SK-N-SH (cell line): ENCODE measurements around the gene PCDHGA12. TPM values are rescaled to one million over a fixed set of nuclear protein-coding genes. Genes with fewer than 3 reads are reported as not detected.
"Not testable (repeated sequence)": the region's sequence is repeated elsewhere in the genome, so short reads cannot be mapped to it uniquely, and the experiment has no call there.

Source experiments
- CTCF ChIA-PET: fragments of 300-600, 350-600 bp; formaldehyde crosslinking; extraction: SDS; loops from one replicate; lab custom pipeline; 2021; lab: Yijun Ruan, JAX
- POLR2A ChIA-PET: fragments of 350-600 bp; sonication (Branson Sonifier 250); formaldehyde crosslinking; extraction: SDS; loops from one replicate; lab custom pipeline; 2020; ENCODE audit warnings: antibody characterized with exemption, inconsistent platforms; lab: Yijun Ruan, JAX
- DNase-seq: peaks from one replicate; pipeline ENCODE4 v3.0.0; 2012
- H2AFZ ChIP-seq: fragments of 200-600 bp; sonication (generic); 2 replicates; pipeline ENCODE4 v1.8.1; 2016; ENCODE audit warnings: antibody characterized with exemption, mild to moderate bottlenecking, low read depth
- H3F3A ChIP-seq: fragments of 200-600 bp; sonication (generic); replicated peaks from 2 replicates; pipeline ENCODE3; 2016; ENCODE audit warnings: antibody characterized with exemption, mild to moderate bottlenecking; ENCODE audit not compliant: insufficient read depth
- H3K27ac ChIP-seq, 2 experiments: fragments of 200-500 bp in 1 of 2; fragments of 200-600 bp in 1 of 2; sonication (Bioruptor generic) in 1 of 2; sonication (generic), shearing (Covaris generic) in 1 of 2; 2 replicates each; pipeline versions ENCODE4 v1.5.1 to v1.6.1; 2014 to 2016; ENCODE audit warnings: low read depth in 2 of 2, inconsistent platforms in 1 of 2, low read length in 1 of 2, mild to moderate bottlenecking in 1 of 2, mixed read lengths in 1 of 2
- H3K27me3 ChIP-seq: fragments of 200-600 bp; sonication (generic), shearing (Covaris generic); 2 replicates; pipeline ENCODE4 v1.6.1; 2016; ENCODE audit warnings: mixed run types; ENCODE audit not compliant: insufficient read depth
- H3K36me3 ChIP-seq, 2 experiments: fragments of 200-500 bp in 1 of 2; fragments of 200-600 bp in 1 of 2; sonication (Bioruptor generic) in 1 of 2; sonication (generic) in 1 of 2; replicated peaks in 1 of 2; 2 replicates each; pipeline versions ENCODE3 to v1.5.1; 2014 to 2016; ENCODE audit warnings: low read length in 1 of 2, mild to moderate bottlenecking in 1 of 2; ENCODE audit not compliant: insufficient read depth in 2 of 2, control insufficient read depth in 1 of 2
- H3K4me1 ChIP-seq, 2 experiments: fragments of 200-500 bp in 1 of 2; fragments of 200-600 bp in 1 of 2; sonication (Bioruptor generic) in 1 of 2; sonication (generic), shearing (Covaris generic) in 1 of 2; 2 replicates each; pipeline versions ENCODE4 v1.5.1 to v1.6.1; 2014 to 2016; ENCODE audit warnings: low read depth in 1 of 2, low read length in 1 of 2, mixed run types in 1 of 2; ENCODE audit not compliant: insufficient read depth in 2 of 2, control insufficient read depth in 1 of 2
- H3K4me2 ChIP-seq: fragments of 200-600 bp; sonication (generic), shearing (Covaris generic); 2 replicates; pipeline ENCODE4 v1.6.1; 2017; ENCODE audit warnings: mixed run types
- H3K4me3 ChIP-seq, 2 experiments: fragments of 200-500 bp in 1 of 2; fragments of 200-600 bp in 1 of 2; sonication (Bioruptor generic) in 1 of 2; sonication (generic), shearing (Covaris generic) in 1 of 2; 2 replicates each; pipeline versions ENCODE4 v1.5.1 to v1.8.1; 2014 to 2016; ENCODE audit warnings: low read depth in 2 of 2, inconsistent platforms in 1 of 2, low read length in 1 of 2, mild to moderate bottlenecking in 1 of 2, mixed read lengths in 1 of 2, moderate library complexity in 1 of 2
- H3K79me2 ChIP-seq: fragments of 200-600 bp; sonication (generic); 2 replicates; pipeline ENCODE4 v1.8.1; 2017; ENCODE audit warnings: mild to moderate bottlenecking; ENCODE audit not compliant: insufficient read depth
- H3K9ac ChIP-seq: fragments of 200-600 bp; sonication (generic); 2 replicates; pipeline ENCODE4 v1.6.1; 2017; ENCODE audit warnings: mixed run types
- H3K9me2 ChIP-seq: fragments of 200-600 bp; sonication (generic); 2 replicates; pipeline ENCODE4 v1.6.1; 2017; ENCODE audit warnings: mixed run types
- H3K9me3 ChIP-seq: fragments of 200-600 bp; sonication (generic); 2 replicates; pipeline ENCODE4 v1.6.1; 2017; ENCODE audit warnings: mixed run types, mild to moderate bottlenecking, moderate library complexity
- H4K20me1 ChIP-seq: fragments of 200-600 bp; sonication (generic); 2 replicates; pipeline ENCODE4 v1.6.1; 2017; ENCODE audit warnings: mild to moderate bottlenecking, mixed run types; ENCODE audit not compliant: insufficient read depth
- MXI1 ChIP-seq: IDR thresholded peaks from 2 replicates; pipeline ENCODE4 v1.6.1; 2012; ENCODE audit warnings: mild to moderate bottlenecking, low read depth, low read length, improper control_type of control experiment
- NFIC ChIP-seq: IDR thresholded peaks from 2 replicates; pipeline ENCODE4 v1.4.0; 2012; ENCODE audit warnings: borderline replicate concordance
- NRF1 ChIP-seq: IDR thresholded peaks from 2 replicates; pipeline ENCODE4 v1.6.1; 2012; ENCODE audit warnings: low read depth, mild to moderate bottlenecking, low read length
- POLR2AphosphoS5 ChIP-seq: IDR thresholded peaks from 2 replicates; pipeline ENCODE4 v1.6.1; 2012; ENCODE audit warnings: low read depth, low read length
- RFX5 ChIP-seq: IDR thresholded peaks from 2 replicates; pipeline ENCODE4 v1.6.1; 2012; ENCODE audit warnings: mild to moderate bottlenecking, improper control_type of control experiment, low read length
- SIN3A ChIP-seq: IDR thresholded peaks from 2 replicates; pipeline ENCODE4 v1.6.1; 2012; ENCODE audit warnings: low read depth, mild to moderate bottlenecking, low read length, moderate library complexity, borderline replicate concordance
- TCF12 ChIP-seq: IDR thresholded peaks from 2 replicates; pipeline ENCODE4 v1.4.0; 2012
- YY1 ChIP-seq: IDR thresholded peaks from 2 replicates; pipeline ENCODE4 v1.4.0; 2012; ENCODE audit warnings: low read depth, mild to moderate bottlenecking
- WGBS: methylation state at CpG from one replicate; pipeline ENCODE4 v1.1.6; 2017; ENCODE audit warnings: low lambda C conversion rate; 5-methylcytosine and 5-hydroxymethylcytosine counted together
- polyA plus RNA-seq, 3 experiments: library from polyadenylated mRNA; depleted of rRNA; stranded (reverse); fragments of >200 nt; gene quantifications; 2 replicates each; pipeline ENCODE4 v1.2.3, GENCODE V29; 2012
- TF ChIP-seq, protein P1 (sequence below): fragments of 200-600 bp; sonication (generic); IDR thresholded peaks from 2 replicates; pipeline ENCODE4 v1.6.1; 2017; ENCODE audit warnings: antibody characterized with exemption, mild to moderate bottlenecking, moderate library complexity
- TF ChIP-seq, protein P2 (sequence below): IDR thresholded peaks from 2 replicates; pipeline ENCODE4 v1.6.1; 2012; ENCODE audit warnings: mild to moderate bottlenecking, low read depth, low read length, moderate library complexity

Gene PCDHGA12
- polyA plus RNA-seq, 1 of the 3 experiments (the other 2 are of a cell fraction): 0.03 TPM

DNA sequence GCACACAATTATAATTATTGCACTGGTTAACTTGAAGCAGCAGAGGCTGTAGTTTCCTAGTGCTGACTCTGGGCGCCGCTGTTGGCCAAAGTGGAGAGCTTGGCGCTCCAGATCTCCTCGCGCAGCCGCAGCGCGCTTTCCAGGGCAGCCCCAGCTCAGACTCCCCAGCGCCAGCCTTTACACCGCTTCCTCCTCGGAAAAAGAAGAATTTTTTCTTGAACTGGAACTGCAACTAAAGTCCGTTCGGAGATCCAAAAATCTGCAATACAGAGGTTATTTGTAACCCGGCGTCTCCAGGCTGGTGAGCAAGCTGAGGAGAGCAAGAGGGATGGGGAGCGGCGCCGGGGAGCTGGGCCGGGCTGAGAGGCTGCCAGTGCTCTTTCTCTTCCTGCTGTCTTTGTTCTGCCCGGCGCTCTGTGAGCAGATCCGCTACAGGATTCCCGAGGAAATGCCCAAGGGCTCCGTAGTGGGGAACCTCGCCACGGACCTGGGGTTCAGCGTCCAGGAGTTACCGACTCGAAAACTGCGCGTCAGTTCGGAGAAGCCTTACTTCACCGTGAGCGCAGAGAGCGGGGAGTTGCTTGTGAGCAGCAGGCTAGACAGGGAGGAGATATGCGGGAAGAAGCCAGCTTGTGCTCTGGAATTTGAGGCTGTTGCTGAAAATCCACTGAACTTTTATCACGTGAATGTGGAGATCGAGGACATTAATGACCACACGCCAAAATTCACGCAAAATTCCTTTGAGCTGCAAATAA lies 42.6 kb upstream of the PCDHGA12 start, which contains the start of gene PCDHGB4:
TSS of gene PCDHGB4 (plus strand) at position 142 of the 755 bp plus-strand sequence. CDS start at position 329, 187 bp downstream.
- H2AFZ ChIP-seq, H3F3A ChIP-seq, H3K9me2 ChIP-seq, H3K4me2 ChIP-seq, H3K9ac ChIP-seq, DNase-seq, H3K4me3 ChIP-seq, H3K79me2 ChIP-seq, H3K9me3 ChIP-seq, H3K4me1 ChIP-seq, H3K27ac ChIP-seq, H4K20me1 ChIP-seq, POLR2A ChIA-PET, H3K27me3 ChIP-seq: not testable (repeated sequence)
- TF ChIP-seq, protein P1, sequence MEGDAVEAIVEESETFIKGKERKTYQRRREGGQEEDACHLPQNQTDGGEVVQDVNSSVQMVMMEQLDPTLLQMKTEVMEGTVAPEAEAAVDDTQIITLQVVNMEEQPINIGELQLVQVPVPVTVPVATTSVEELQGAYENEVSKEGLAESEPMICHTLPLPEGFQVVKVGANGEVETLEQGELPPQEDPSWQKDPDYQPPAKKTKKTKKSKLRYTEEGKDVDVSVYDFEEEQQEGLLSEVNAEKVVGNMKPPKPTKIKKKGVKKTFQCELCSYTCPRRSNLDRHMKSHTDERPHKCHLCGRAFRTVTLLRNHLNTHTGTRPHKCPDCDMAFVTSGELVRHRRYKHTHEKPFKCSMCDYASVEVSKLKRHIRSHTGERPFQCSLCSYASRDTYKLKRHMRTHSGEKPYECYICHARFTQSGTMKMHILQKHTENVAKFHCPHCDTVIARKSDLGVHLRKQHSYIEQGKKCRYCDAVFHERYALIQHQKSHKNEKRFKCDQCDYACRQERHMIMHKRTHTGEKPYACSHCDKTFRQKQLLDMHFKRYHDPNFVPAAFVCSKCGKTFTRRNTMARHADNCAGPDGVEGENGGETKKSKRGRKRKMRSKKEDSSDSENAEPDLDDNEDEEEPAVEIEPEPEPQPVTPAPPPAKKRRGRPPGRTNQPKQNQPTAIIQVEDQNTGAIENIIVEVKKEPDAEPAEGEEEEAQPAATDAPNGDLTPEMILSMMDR: peak; percentile 8; the same call in 1 of the 2 replicates
- CTCF ChIA-PET: interaction anchor here (2.0 kb wide), 1 partner anchor 170 kb away, joined by 5 read pairs; no protein-coding TSS in a partner anchor
- H3K36me3 ChIP-seq: peaks cover 0 to 13% of the 10 kb centered on the region in 2 experiments
- 80% methylated on average over 21 of the region's 40 CpGs for WGBS

DNA sequence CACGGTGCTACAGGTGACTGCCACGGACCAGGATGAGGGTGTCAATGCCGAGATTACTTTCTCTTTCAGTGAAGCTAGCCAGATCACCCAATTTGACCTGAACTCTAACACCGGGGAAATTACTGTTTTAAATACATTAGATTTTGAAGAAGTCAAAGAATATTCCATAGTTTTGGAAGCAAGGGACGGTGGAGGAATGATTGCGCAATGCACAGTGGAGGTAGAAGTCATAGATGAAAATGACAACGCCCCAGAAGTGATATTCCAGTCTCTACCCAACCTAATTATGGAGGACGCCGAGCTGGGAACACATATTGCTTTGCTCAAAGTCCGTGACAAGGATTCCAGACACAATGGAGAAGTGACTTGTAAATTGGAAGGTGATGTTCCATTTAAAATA lies 41.6 kb upstream of the PCDHGA12 start:
- Histone ChIP-seq H3K4me3 (no peak overlapping the region; a peak in 1 of 4 replicates), H3F3A (no peaks in the 10 kb centered on the region), H3K4me2 (no peak overlapping the region), H3K9me3 (peaks cover 6% of the 10 kb centered on the region; the same call in 1 of the 2 replicates)
- no peak for TF ChIP-seq RFX5
- TF ChIP-seq, protein P2, sequence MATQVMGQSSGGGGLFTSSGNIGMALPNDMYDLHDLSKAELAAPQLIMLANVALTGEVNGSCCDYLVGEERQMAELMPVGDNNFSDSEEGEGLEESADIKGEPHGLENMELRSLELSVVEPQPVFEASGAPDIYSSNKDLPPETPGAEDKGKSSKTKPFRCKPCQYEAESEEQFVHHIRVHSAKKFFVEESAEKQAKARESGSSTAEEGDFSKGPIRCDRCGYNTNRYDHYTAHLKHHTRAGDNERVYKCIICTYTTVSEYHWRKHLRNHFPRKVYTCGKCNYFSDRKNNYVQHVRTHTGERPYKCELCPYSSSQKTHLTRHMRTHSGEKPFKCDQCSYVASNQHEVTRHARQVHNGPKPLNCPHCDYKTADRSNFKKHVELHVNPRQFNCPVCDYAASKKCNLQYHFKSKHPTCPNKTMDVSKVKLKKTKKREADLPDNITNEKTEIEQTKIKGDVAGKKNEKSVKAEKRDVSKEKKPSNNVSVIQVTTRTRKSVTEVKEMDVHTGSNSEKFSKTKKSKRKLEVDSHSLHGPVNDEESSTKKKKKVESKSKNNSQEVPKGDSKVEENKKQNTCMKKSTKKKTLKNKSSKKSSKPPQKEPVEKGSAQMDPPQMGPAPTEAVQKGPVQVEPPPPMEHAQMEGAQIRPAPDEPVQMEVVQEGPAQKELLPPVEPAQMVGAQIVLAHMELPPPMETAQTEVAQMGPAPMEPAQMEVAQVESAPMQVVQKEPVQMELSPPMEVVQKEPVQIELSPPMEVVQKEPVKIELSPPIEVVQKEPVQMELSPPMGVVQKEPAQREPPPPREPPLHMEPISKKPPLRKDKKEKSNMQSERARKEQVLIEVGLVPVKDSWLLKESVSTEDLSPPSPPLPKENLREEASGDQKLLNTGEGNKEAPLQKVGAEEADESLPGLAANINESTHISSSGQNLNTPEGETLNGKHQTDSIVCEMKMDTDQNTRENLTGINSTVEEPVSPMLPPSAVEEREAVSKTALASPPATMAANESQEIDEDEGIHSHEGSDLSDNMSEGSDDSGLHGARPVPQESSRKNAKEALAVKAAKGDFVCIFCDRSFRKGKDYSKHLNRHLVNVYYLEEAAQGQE: no peak
- no peak for TF ChIP-seq NFIC
- TF ChIP-seq YY1: no peak
- no peak for TF ChIP-seq MXI1
- no peak for TF ChIP-seq SIN3A
- no peak for TF ChIP-seq TCF12
- TF ChIP-seq POLR2AphosphoS5: no peak
- TF ChIP-seq NRF1: no peak
- TF ChIP-seq, all 33 proteins: peak for 0
- ChIA-PET CTCF (interaction anchor here (1.1 to 1.4 kb wide), 2 partner anchors 136 to 514 kb away, joined by 3 to 4 read pairs; no protein-coding TSS in a partner anchor), POLR2A (no interaction called here)
- no peak overlapping the region for H3K27ac ChIP-seq
- H3K36me3 ChIP-seq: peaks cover 0 to 17% of the 10 kb centered on the region in 2 experiments
- no peak for DNase-seq
- no peak overlapping the region for H3K9ac ChIP-seq
- 70% methylated on average over 10 of the region's 10 CpGs for WGBS
- no peaks in the 10 kb centered on the region for H3K4me1 ChIP-seq
- no peaks in the 10 kb centered on the region for H3K27me3 ChIP-seq
- 0 out of 2 replicates have a peak, but pooled peaks cover 5% of the 10 kb centered on the region for H3K79me2 ChIP-seq
- H4K20me1 ChIP-seq: no peaks in the 10 kb centered on the region
- H2AFZ ChIP-seq: no peak overlapping the region
- H3K9me2 ChIP-seq: no peaks in the 10 kb centered on the region
